IPS-18c (cell line): ENCODE results near the gene IL1R1.

Experiments
- H3K4me3 ChIP-seq: 2 replicates; pipeline ENCODE4 v1.7.0; 2013; ENCODE audit warnings: low read depth, mild to moderate bottlenecking, low read length, moderate library complexity; ENCODE audit not compliant: insufficient read depth
- H3K9me3 ChIP-seq: one replicate; pipeline ENCODE4 v1.6.1; 2013; ENCODE audit warnings: mild to moderate bottlenecking, low read length, moderate library complexity; ENCODE audit not compliant: control insufficient read depth, insufficient read depth

The IL1R1 gene

DNA sequence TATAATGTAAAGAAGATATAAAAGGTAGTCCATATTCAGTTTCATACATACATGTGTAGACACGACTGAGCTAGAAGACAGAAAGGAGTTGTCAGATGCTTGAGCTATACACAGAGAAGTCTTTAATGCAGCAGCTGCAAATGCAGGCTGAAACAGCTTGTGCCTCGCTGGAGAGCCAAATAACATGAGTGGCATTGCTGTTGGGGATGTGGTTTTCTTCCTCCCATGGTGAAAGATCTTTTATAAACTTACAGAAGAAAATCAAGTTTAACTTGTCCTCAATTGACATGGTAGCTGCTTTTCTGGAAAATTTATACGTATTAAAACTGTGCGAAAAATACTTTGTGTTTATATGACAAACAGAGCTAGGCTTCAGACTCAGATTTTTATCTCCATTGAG, 16.4 kb upstream of the IL1R1 start:
- H3K9me3 ChIP-seq, result no peaks in the 10 kb centered on the region
- H3K4me3 ChIP-seq, result no peak overlapping the region

DNA sequence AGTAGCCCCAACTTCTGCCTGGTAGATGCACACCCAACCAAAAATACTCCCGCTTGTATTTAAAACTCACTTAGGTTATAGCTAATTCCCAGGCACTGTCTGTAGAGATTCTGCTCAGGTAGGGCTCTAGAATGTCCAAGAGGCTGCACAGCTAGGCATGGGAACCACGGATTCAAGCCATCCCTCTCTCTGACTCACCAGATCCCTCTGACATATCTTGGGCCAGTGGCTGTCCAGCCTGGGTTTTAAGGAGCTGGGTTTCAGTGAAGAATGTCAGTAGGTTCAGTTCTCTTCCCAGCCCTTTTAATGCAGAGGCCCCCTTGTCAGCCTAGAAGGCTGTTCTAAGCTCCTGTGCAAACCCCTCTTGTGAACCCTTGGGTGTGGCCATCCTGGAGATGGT, 15.9 kb upstream of the IL1R1 start:
- Histone ChIP-seq H3K4me3 (no peak overlapping the region), H3K9me3 (no peaks in the 10 kb centered on the region)

DNA sequence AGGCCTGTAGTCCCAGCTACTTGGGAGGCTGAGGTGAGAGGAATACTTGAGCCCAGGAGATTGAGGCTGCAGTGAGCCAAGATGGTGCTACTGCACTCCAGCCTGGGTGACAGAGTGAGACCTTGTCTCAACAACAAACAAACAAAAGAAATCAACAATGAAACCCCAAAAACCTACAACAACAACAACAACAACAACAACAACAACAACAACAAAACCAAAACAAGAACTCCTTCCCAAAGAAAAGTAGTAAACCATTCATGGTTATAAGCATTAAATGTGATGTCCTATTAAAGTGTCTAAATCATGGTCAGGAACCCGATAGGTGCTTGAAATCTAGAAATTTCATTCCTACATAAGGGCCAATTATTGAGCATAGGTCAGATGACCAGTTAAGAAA, 13.5 kb upstream of the IL1R1 start:
- H3K9me3 ChIP-seq, result no peaks in the 10 kb centered on the region

DNA sequence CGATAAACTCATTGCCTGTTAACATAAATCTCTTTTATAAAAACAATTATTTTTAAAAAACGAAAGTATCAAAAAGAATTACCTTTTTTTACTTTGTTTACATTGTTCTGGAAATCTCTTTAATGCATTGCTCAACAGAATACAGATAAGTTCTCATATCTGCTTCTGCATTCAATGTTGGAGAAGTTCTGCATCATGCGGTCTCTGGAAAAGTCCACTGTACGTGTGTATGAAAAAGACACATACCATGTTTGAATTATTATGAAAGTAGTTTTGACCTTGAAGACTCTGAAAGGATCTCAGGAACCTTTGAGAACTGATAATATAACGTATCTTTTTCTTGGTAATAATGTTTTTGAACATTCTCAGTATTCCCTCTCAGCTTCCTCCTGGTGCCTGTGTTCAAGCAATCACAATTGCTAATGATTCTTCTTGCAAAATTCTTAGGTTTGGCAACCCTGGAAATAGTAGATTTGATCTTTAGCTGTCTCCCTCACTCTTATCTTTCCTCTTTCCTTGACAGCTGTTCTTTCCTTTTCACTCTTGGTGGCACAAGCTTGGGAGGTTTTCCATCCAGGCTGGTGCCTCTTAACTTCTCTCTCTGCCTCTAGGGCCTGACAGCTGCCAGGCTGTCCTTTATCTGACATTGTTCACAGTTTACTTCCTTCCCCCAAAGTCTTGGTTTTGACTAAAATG, 12.4 kb upstream of the IL1R1 start:
- no peak overlapping the region for H3K4me3 ChIP-seq

More for the DNA sequence above, 13.5 kb upstream of the IL1R1 start:
- no peak overlapping the region for H3K4me3 ChIP-seq

DNA sequence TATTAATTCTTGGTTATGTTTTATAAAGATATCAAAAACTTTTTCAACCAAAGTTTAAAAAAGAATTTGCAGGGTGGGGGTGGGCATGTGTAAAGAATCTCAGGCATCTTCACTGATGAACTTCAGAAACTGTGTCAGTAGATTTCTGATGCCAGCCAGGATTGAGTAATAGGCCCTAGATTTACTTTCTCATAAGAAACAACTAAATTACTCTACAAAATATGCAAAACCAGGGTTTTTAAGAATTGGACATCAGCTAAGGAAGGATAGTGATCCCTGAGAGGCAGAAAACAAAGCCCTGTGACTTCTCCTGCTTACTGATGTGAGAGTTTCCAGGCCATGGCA, 11.9 kb upstream of the IL1R1 start:
- Histone ChIP-seq H3K4me3 (no peak overlapping the region), H3K9me3 (no peaks in the 10 kb centered on the region)

More for the DNA sequence above, 12.4 kb upstream of the IL1R1 start:
- no peaks in the 10 kb centered on the region for H3K9me3 ChIP-seq

DNA sequence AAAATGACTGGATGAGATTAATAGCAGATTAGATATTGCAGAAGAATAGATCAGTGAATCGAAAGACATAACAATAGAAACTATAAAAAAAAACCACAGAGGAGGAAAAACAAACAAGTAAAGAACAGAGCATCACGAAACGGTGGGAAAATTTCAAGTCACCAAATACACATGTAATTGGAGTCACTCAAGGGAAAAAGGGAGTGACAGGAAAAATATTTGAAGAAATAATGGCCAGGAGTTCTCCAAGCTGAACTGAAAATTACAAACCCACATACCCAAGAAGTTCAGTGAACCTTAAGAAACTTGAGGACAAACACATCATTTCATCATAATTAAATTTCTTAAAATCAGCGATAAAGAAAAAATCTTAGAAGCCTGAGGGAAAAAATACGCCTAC, 11.0 kb upstream of the IL1R1 start:
- Histone ChIP-seq H3K4me3 (no peak overlapping the region), H3K9me3 (no peaks in the 10 kb centered on the region)

DNA sequence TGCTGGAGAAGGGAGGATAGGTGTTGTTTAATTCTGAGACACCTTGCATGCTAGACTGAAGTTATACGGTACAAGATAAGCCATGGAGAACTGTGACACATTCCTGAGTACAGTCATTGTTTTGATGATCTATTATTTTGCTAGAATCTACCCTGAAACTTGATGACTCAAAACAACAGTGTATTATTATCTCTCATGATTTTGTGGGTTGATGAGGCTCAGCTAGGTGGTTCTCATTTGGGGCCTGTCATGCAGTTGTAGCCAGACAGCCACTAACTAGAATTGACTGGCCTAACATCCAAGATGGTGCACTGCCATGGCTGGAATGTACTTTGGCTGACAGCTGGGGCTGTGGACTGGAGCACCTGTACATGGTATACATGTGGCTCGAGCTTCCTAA, 5.4 kb upstream of the IL1R1 start:
- H3K9me3 ChIP-seq, result no peaks in the 10 kb centered on the region
- no peak overlapping the region for H3K4me3 ChIP-seq

DNA sequence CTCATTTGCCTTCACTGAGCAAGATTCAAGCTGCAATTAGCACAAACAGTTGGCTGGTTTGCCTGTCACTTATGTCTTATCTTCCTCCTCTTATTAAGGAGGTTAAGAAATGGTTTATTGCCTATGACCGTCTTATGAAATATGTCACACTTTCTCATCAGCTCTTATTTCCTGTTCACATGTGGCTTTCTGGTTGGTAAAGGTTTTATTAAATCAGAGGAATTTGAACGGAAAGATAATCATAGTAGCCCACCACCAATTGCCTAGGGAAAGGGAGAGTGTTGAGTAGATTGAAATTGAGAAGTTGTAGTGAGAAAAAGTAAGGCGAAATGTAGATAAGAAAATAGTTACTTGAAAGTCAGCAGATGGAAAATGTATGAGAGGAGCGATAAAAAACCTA, 4.2 kb upstream of the IL1R1 start:
- Histone ChIP-seq H3K4me3 (no peak overlapping the region), H3K9me3 (no peaks in the 10 kb centered on the region)

DNA sequence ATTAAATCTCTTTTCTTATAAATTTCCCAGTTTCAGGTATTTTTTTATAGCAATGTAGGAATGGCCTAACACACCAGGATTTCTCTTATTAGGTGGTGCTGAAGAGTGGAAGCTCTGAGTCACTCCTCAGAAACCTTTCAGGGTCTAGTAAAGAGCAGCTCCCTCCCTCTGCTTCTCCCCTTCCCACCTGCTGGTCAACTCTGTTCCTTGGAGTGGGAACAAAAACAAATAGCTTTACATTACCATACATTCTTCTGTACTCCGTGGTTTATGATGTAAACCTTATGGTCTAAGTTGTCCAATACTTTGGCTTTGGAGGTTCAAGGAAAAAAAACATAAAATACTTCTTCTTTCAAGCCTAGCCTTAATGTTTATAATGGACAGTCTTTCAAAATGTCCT, 2.7 kb upstream of the IL1R1 start:
- Histone ChIP-seq H3K4me3 (no peak overlapping the region), H3K9me3 (no peaks in the 10 kb centered on the region)

DNA sequence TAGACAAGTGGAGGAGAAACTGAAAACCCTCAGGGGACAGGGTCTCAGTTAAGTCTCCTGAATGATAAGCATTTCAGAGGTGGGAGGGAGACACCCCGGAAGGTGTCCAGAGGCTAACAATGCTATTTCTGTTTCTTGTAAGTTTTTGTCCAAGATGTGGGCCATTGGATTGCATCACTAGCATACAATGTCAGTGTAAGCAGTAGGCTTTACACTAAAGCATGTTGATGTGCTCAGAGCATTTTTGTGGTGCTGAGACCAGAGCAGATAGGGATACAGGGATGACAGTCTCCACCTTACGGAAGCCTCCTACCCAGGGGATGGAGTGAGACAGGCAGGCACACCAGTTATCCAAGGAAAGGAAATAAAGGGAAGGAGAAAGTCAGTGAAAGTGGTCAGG, 2.2 kb upstream of the IL1R1 start:
- Histone ChIP-seq H3K9me3 (no peaks in the 10 kb centered on the region), H3K4me3 (no peak overlapping the region)

DNA sequence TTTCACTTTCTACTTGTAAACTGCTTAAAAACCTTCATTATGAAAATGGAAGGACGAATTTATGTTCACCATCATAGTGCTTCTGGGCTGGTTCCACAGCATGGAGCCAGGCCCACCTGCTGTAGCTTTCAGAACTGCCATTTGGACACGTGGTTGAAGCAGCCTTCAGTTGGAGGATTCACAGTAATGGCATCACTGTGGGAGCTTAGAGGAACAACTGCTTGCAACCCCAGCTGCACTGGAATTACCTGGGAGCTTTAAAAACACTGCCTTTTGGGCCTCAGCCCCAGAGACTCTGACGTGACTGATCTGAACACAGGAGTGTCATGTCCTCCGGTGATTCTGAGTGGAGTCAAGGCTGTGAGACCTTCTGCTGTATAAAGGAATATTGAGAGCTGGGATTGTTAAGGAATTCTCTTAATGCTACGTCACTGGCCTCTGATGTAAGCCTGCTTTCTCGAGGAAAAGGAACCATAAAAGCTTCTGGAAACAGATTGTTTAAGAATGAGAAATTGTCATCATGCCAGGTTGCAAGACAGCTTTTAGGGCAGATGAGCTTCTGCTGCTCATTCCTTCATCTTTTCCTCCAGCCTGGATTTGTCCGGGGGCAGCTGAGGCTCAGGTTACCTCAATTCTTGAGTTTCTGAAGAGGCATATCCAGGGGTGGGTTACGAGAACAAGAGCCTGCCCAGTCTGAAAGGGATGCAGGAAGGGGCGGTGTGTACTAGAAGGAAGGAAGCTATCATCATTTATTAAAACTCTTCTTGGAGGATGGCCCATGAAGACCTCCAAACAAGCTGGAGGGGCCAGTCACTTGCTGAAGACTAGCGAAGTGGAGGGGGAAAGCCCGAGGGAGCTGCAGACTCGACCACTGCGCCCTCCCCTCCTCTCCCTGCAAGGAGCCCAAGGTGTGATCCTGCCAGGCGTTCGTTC, 1.3 kb upstream of the IL1R1 start:
- H3K4me3 ChIP-seq, result no peak overlapping the region
- no peaks in the 10 kb centered on the region for H3K9me3 ChIP-seq

DNA sequence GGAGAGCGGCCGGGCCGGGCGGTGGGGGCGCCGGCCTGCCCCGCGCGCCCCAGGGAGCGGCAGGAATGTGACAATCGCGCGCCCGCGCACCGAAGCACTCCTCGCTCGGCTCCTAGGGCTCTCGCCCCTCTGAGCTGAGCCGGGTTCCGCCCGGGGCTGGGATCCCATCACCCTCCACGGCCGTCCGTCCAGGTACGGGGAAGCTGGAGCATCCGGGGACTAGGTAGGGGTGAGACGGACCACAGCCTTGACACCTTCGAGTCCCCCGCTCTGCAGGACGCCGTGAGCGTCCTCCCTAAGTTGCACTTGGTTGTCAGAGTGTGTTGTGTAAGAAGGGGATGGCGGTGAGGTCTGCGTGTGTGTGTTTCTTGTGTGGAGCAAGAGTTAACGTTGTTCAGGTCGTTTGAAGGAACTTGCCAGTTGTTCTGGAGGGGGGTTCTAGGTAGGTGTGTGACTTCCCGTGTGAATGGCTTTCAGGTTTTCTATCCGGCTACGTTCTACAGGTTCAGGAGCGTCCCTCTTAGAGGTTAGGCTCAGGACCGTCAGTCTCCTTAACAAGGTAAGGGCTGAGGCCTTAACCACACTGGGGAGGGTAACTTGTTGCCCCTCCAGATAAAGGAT, 393 bp downstream of the IL1R1 start:
- Histone ChIP-seq H3K4me3 (peak overlapping the region; percentile 38), H3K9me3 (no peaks in the 10 kb centered on the region)

DNA sequence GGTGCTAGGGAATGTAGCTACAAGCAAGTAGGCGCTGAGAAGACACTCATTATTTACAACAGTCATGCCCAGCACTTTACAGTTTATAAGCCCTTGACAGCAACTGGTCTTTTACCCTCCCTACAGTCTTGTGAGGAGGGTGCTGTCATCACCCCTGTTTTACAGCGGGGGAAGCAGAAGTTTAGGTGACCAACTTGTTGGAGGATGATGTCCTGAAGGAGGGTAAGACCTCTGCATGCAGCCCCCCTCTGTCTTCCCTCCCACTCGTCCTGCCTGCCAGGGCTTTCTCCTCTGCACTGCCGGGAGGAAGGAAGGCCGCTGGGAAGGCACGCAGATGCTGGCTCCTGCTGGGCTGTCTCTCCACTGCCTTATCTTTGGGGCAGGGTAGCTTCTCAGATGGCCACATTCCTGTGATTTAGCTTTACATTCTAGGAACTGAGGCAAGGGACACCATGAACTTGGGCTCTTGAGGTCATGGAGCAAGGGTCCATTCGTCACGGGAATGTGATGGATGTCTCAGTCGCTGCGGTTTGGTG, 972 bp downstream of the IL1R1 start:
- Histone ChIP-seq H3K4me3 (no peak overlapping the region), H3K9me3 (no peaks in the 10 kb centered on the region)

DNA sequence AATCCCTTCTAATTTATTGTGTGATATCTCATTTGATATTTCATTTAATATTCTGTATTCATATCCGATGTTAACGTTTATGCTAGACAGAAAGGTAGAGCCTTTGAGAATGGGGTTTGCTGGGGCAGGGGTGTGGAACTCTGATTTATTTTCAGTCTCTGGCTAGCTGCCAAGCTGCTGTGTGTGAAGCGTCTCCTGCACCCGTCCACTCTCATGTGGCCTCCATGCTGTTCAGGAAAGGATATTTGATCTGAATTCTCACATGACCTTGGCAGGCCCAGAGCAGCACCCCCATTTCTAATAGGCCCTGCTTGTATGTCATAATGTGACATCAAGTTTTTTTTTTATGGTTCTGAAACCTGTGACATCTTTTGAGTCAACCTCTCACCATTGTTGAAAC, 1.6 kb downstream of the IL1R1 start:
- Histone ChIP-seq H3K4me3 (no peak overlapping the region), H3K9me3 (no peaks in the 10 kb centered on the region)

DNA sequence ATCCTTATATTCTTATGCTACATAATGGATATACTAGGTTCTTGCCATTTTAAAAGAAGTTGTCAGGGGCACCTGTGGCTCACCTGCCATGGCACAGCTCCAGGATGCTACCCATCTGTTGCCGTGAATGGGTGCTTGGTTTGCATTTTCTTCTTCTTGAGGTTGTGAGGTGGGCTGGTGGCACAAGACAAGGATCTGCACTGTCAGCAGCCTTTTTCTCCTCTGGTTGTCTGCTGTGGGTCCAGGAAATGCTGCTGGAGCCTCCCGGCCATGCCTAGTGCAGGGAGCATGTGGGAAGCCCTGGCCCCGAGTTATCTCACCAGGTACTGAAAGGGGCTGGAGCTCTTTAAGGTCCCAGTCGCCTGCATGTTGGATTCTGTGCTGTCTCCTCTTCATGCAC, 2.6 kb downstream of the IL1R1 start:
- H3K4me3 ChIP-seq, result no peak overlapping the region
- no peaks in the 10 kb centered on the region for H3K9me3 ChIP-seq

DNA sequence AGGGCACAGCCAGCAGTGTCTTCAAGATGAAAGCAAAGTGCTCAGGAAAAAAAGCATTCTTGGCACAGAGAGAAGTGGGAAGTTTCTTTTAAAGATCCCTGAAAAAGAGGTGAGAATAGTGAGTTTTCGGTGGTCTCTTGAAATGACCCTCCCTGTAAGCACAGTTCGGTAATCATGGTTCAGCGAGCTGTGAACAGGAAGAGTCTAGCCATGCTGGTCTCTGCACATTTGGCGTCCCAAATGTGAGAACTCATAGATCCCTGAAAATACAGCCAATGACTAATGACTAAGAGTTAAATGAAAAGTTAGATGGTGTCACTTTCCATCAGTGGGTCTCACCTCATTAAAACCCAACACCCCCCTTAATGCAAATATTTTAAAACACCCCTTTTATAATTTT, 3.4 kb downstream of the IL1R1 start:
- no peaks in the 10 kb centered on the region for H3K9me3 ChIP-seq
- H3K4me3 ChIP-seq, result no peak overlapping the region

DNA sequence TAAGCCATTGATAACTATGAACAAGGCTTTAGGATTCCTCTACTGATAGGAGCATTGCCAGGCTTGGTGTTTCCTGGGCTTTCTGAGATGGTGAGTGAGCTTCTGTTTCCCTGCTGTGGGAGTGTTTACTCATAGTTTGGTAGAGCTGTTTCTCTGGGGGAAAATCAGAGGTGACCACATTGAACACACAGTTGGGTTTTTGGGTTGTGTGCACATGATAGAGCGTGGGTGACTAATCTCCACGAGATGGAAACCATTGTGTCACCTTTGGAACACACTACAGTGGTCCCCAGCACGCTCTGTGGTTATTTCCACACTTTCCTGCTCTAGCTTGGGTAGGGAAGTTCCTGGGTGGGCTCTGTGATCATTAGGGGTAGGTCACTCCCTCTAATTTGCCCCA, 5.4 kb downstream of the IL1R1 start:
- Histone ChIP-seq H3K4me3 (no peak overlapping the region), H3K9me3 (peaks cover 2% of the 10 kb centered on the region)

DNA sequence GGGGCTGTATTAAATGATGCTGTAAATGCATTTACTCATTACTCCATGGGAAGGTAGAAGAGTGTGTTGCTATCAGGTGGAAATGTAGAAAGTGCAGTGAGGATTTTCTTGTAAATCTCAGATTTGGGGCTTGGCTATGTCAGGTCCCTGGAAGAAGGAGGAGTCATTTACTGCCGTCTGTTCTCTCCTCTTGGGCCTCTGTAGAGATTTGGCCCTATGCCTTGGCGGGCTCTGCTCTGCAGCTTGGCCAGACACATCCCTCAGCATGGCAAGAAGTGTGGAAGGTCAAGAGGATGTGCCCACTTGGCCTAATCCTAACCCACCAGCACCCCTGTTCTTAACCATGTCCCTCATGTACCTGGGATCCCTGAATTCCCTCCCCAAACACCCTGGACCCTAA, 6.7 kb downstream of the IL1R1 start:
- peaks cover 2% of the 10 kb centered on the region for H3K9me3 ChIP-seq
- H3K4me3 ChIP-seq, result no peak overlapping the region; the same call in 1 of the 2 replicates
